Suprapubic skin (tissue), 4 donors: ENCODE measurements around the gene SVEP1. TPM values are rescaled to one million over a fixed set of nuclear protein-coding genes. Genes with fewer than 3 reads are reported as not detected.
A peak's percentile ranks its signal among the peaks of the same experiment; 100 is the strongest.

Experiments
- DNase-seq, 2 donors: peaks; one replicate each; pipeline ENCODE4 v3.0.0-alpha.2; 2019; ENCODE audit warnings: low spot score in 2 of 2
- H3K27ac ChIP-seq: fragments of 200-600 bp; sonication (generic); one replicate; pipeline ENCODE4 v1.5.1; 2019
- H3K27me3 ChIP-seq: fragments of 200-600 bp; sonication (generic); one replicate; pipeline ENCODE4 v1.5.1; 2019
- H3K36me3 ChIP-seq: fragments of 200-600 bp; sonication (generic); one replicate; pipeline ENCODE4 v1.5.1; 2019
- H3K4me1 ChIP-seq: fragments of 200-600 bp; sonication (generic); one replicate; pipeline ENCODE4 v1.5.1; 2019
- H3K4me3 ChIP-seq: fragments of 200-600 bp; sonication (generic); one replicate; pipeline ENCODE4 v1.5.1; 2019; ENCODE audit warnings: mild to moderate bottlenecking
- H3K9me3 ChIP-seq: fragments of 200-600 bp; sonication (generic); one replicate; pipeline ENCODE4 v1.5.1; 2019
- EP300 ChIP-seq: sonication (generic); formaldehyde crosslinking; IDR thresholded peaks from one replicate; pipeline ENCODE4 v1.6.1; 2017; ENCODE audit warnings: antibody characterized with exemption
- POLR2A ChIP-seq, 2 donors: fragments of 450-650 bp; IDR thresholded peaks; one replicate each; pipeline ENCODE4 v1.6.1; 2017; ENCODE audit warnings: antibody characterized with exemption in 2 of 2, mild to moderate bottlenecking in 2 of 2, moderate library complexity in 2 of 2
- POLR2AphosphoS5 ChIP-seq, 3 donors: sonication (generic); formaldehyde crosslinking; IDR thresholded peaks; one replicate each; pipeline ENCODE4 v1.6.1; 2017; ENCODE audit warnings: antibody characterized with exemption in 3 of 3
- WGBS: methylation state at CpG from one replicate; pipeline ENCODE4 v1.1.5; 2018; 5-methylcytosine and 5-hydroxymethylcytosine counted together
- total RNA-seq, 4 donors: library from RNA; depleted of rRNA; stranded (reverse); fragments of >200 nt; gene quantifications; one replicate each; pipeline ENCODE4 v1.1.0, GENCODE V29; 2016
- TF ChIP-seq, protein P1 (sequence below), 2 donors: fragments of 200-600 bp in 1 of 2; fragments of 450-650 bp in 1 of 2; sonication (generic) in 1 of 2; IDR thresholded peaks; one replicate each; pipeline ENCODE4 v1.5.1; 2016 to 2019; ENCODE audit warnings: antibody characterized with exemption in 2 of 2, mild to moderate bottlenecking in 1 of 2, moderate library complexity in 1 of 2

SVEP1 gene
- total RNA-seq, 4 donors from 2014 or later, result 5.8 to 15.6 (median 11.2) TPM

DNA sequence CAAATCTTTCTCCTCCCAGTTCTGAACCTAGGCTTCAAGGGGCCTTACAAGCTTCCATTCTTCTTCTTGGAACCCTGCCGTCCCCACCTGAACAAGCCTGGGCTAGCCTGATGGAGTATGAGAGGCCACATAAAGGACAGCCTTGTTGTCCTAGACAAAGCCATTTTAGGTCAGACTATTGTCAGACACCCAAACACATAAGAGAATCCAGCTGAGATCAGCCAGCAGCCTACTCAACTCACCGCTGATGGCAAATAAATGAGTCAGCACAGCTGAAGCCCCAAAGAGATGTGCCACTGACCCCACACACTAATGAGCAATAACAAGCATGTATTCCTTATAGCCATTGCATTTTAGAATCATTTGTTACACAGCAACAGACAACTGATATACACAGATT lies 33.8 kb downstream of the SVEP1 start:
- Histone ChIP-seq H3K27ac (no peak overlapping the region), H3K9me3 (no peaks in the 10 kb centered on the region), H3K4me1 (peaks cover 6% of the 10 kb centered on the region), H3K4me3 (no peak overlapping the region), H3K36me3 (no peaks in the 10 kb centered on the region), H3K27me3 (no peaks in the 10 kb centered on the region)
- no peak for TF ChIP-seq EP300
- TF ChIP-seq, protein P1, sequence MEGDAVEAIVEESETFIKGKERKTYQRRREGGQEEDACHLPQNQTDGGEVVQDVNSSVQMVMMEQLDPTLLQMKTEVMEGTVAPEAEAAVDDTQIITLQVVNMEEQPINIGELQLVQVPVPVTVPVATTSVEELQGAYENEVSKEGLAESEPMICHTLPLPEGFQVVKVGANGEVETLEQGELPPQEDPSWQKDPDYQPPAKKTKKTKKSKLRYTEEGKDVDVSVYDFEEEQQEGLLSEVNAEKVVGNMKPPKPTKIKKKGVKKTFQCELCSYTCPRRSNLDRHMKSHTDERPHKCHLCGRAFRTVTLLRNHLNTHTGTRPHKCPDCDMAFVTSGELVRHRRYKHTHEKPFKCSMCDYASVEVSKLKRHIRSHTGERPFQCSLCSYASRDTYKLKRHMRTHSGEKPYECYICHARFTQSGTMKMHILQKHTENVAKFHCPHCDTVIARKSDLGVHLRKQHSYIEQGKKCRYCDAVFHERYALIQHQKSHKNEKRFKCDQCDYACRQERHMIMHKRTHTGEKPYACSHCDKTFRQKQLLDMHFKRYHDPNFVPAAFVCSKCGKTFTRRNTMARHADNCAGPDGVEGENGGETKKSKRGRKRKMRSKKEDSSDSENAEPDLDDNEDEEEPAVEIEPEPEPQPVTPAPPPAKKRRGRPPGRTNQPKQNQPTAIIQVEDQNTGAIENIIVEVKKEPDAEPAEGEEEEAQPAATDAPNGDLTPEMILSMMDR (IDR thresholded peaks at IDR 0.05), result no peak
- no peak for TF ChIP-seq POLR2A (IDR thresholded peaks at IDR 0.05)
- TF ChIP-seq POLR2AphosphoS5 (IDR thresholded peaks at IDR 0.05), result no peak
- WGBS, result 68% methylated on average over 2 of the region's 2 CpGs
- DNase-seq, result no peak

DNA sequence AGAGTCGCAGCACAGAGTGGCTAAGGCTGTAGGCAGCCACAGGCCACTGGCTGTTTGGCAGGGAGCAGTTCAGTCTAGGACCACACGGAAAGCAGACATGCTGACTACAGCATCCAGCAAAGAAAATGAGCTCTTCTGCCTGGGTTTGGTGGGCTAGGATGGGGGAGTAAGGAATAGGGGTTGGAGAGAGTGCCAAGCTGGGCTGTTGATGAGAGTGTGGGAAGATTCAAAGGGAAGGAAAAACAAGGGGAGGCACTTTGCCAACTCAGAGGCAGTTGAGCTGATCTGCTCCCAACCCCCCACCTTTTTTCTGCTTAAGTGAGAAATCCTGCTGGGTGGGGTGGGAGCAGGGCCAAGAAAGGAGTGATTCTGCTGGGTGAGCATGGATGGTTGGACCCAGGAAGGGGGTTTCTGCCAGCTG lies 35.9 kb downstream of the SVEP1 start:
- TF ChIP-seq POLR2AphosphoS5 (IDR thresholded peaks at IDR 0.05), result no peak
- no peak for TF ChIP-seq EP300
- TF ChIP-seq POLR2A (IDR thresholded peaks at IDR 0.05), result no peak
- TF ChIP-seq, protein P1 (IDR thresholded peaks at IDR 0.05), result no peak
- Histone ChIP-seq H3K27me3 (no peaks in the 10 kb centered on the region), H3K4me3 (no peak overlapping the region), H3K9me3 (no peaks in the 10 kb centered on the region), H3K36me3 (no peaks in the 10 kb centered on the region), H3K27ac (peak overlapping the region; percentile 14), H3K4me1 (peaks cover 10% of the 10 kb centered on the region)
- 56% methylated on average over 2 of the region's 2 CpGs for WGBS
- DNase-seq, result no peak

DNA sequence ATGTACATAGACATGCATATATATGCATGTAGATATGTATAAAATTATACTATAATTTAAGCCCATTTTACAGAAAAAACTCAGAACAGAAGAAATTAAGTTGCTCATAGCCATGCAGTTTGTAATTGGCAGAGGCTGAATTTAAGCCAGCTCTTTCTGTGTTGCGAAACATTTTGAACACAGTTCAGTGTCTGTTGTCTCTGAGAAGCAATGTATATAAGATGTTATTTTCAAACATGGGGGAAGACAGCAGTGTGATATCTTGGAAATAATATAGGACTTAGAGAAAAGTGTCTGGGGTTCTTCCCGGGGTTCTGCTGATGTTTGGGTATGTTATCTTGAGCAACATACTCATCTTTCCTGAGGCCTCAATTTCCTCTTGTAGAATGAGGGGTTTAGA lies 37.6 kb downstream of the SVEP1 start:
- WGBS, result 87% methylated on average over 2 of the region's 2 CpGs
- no peak overlapping the region for H3K27ac ChIP-seq
- no peak overlapping the region for H3K4me3 ChIP-seq
- H3K4me1 ChIP-seq, result peaks cover 17% of the 10 kb centered on the region
- H3K9me3 ChIP-seq, result no peaks in the 10 kb centered on the region
- no peaks in the 10 kb centered on the region for H3K36me3 ChIP-seq
- TF ChIP-seq EP300 (no peak), POLR2A (IDR thresholded peaks at IDR 0.05) (no peak), POLR2AphosphoS5 (IDR thresholded peaks at IDR 0.05) (no peak)
- TF ChIP-seq, protein P1 (IDR thresholded peaks at IDR 0.05), result no peak
- H3K27me3 ChIP-seq, result no peaks in the 10 kb centered on the region
- no peak for DNase-seq

DNA sequence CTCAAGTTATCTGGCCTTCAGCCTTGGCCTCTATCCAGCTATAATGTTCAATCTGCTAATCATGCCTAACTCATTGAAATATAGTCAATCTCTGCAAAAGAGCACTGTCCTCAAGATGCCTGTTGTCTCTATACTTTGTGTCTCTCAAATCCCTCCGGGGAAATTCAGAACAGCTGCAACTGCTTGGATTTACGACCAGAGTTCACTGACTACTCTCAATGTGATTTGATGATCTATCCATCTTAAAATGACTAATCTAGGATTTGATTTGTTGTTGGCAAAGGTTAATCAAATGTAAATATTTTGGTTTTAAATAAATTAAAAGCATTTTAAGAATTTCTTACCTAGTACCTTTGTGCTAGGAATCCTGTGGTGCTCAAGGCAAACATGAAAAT lies 40.9 kb downstream of the SVEP1 start:
- H3K4me3 ChIP-seq, result no peak overlapping the region
- H3K4me1 ChIP-seq, result peaks cover 20% of the 10 kb centered on the region
- 33% methylated on average over 2 of the region's 2 CpGs for WGBS
- H3K27ac ChIP-seq, result no peak overlapping the region
- no peaks in the 10 kb centered on the region for H3K27me3 ChIP-seq
- no peaks in the 10 kb centered on the region for H3K36me3 ChIP-seq
- no peaks in the 10 kb centered on the region for H3K9me3 ChIP-seq
- DNase-seq, result no peak
- no peak for TF ChIP-seq POLR2A (IDR thresholded peaks at IDR 0.05)
- no peak for TF ChIP-seq POLR2AphosphoS5 (IDR thresholded peaks at IDR 0.05)
- TF ChIP-seq, protein P1 (IDR thresholded peaks at IDR 0.05), result no peak
- no peak for TF ChIP-seq EP300

DNA sequence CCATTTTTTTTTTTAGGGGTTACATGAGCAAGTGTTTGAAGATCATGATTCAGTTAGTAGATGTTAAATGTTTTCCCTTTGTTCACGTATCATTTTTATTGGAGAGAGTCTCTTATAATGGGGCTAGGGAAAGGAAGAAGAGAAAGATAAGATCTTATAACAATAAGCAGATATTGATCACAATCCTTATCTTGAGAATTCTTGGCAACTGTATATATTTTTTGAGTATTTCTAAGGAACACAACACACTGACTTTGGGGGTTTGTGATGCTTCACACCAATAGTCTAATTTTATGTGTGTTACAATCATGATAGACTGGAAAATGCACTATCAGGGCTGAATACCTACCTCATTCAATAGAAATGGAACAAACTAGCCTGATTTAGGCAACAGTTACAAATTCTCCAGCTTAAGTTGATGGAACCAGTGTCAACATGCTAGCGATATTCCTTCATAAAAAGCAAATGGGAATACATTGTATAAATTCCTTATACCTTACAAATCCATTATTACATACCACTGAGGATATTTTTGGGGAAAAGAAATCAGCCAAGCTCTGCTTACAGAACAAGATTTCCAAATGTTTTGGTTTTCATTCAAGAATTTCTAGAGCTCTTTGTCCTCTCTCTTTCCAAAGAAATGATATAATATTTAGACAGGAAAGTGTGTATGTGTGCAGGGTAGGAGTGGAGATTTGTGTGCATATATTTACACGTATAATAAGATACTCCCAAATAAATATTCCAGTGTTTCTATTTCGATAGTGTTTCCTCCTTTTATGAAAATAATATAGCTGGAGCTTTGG lies 41.5 kb downstream of the SVEP1 start:
- Histone ChIP-seq H3K27me3 (no peaks in the 10 kb centered on the region), H3K9me3 (no peaks in the 10 kb centered on the region), H3K4me3 (no peak overlapping the region), H3K36me3 (no peaks in the 10 kb centered on the region), H3K27ac (no peak overlapping the region), H3K4me1 (peaks cover 16% of the 10 kb centered on the region)
- TF ChIP-seq POLR2AphosphoS5 (IDR thresholded peaks at IDR 0.05) (peak in 1 of 3 donors; percentile 25), POLR2A (IDR thresholded peaks at IDR 0.05) (no peak)
- WGBS, result 21% methylated on average over 4 of the region's 4 CpGs
- DNase-seq, result no peak
